GM18526 (cell line): Measurements from ENCODE around the gene CAPSL.

Source experiments
- POLR2A ChIP-seq: IDR thresholded peaks from 3 replicates; pipeline ENCODE4 v1.6.1; 2011; ENCODE audit not compliant: insufficient read length; ENCODE audit errors: extremely low read depth

CAPSL gene

GRCh38 chr5:35886381-35886780, 52.0 kb downstream of the CAPSL start:
- TF ChIP-seq POLR2A: no peak

GRCh38 chr5:35884773-35885172, 53.6 kb downstream of the CAPSL start:
- no peak for TF ChIP-seq POLR2A

DNA sequence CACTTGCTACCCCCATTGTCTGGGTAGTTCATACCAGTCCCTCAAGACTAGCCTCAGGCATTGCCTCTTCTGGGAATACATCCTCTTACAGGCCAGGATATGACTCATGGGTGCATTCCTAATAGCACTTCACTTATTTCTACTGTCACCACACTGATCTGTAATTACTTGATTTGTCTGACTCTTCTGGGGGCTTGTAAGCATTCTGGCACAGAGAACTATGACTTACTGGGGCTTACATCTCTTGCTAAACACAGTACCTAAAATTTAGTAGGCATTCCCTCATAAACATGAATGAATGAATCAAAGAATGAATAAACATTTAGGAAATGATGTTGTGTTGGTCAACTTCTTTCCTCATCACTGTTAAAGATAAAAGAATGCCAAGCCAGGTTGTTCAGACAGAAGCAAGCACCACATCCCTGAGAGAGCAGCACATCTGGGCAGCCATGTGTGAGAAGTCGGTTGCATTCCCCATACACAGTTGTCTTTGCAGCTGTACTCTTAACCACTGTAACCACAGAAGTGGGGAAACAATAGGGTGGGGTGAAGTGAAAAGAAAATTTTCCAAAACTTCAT, 54.1 kb downstream of the CAPSL start:
- TF ChIP-seq POLR2A: no peak

GRCh38 chr5:35881758-35882157, 56.7 kb downstream of the CAPSL start:
- no peak for TF ChIP-seq POLR2A

DNA sequence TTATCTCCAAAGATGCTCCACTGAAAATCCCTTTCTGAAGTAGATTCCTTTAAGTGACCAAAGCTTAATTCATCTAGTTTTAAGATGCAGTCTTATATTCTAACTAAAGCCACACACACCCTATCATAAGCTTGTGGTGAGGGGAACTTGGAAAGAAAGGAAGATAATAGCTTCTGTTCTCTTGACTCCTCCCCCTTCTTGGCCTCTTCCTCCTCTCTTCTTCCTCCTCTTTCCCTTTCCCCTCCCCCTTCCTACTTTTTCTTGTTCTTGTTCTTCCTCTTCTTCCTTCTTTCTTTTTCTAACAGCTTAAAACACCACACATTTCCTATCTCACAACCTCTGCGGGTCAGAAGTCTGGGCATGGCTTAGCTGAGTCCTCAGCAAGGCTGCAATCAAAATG, 58.3 kb downstream of the CAPSL start:
- TF ChIP-seq POLR2A: no peak

DNA sequence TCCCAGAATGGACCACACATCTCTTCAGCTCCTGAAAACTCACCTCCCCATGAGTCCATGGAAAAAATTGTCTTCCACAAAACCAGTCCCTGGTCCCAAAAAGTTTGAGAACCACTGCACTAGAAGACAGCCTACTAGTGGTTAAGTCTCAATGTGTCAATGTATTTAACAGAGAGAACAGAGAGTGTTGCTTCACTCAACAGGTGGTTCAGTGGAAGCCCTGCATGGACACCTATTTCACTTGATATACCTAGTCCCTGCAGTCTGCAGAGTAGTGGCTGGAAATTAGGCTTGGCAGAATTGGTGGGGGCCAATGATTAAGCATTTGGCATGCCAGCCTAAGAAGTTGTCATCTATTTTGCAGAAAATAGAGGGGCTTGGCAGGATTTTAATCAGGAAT, 58.8 kb downstream of the CAPSL start:
- no peak for TF ChIP-seq POLR2A

DNA sequence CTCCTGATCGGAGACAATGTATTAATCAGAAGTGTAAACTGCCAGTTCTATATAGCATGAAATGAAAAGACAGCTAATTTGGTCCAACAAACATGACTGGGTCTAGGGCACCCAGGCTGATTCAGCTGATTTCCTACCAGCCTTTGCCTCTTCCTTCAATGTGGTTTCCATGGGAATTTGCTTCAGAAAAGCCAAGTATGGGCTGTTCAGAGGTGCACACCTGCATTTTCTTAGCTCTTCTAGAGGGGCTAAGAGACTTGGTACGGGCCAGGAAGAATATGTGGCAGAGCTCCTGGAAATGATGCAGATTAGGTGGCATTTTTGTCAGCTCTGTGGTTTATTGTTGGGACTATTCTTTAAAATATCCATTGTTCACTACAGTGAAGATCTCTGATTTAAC, 59.3 kb downstream of the CAPSL start:
- TF ChIP-seq POLR2A: no peak

DNA sequence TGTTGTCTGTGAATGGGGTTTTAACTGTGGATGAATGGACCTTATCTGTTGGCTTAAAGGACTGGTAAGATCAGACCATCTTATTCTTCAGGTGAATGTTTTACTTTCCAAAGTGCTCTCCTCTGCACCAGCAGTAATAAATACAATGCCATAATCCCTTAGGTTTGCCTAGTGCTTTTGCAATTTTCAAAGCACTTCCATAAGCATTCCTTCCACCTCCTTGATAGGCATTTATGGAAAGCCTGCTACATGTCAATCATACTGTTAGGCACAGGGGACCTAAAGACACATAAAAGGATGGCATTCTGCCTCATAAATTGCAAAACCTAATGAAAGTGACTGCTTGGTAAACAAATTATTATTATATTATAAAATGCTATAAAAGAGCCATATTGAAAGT, 60.3 kb downstream of the CAPSL start:
- TF ChIP-seq POLR2A: no peak

DNA sequence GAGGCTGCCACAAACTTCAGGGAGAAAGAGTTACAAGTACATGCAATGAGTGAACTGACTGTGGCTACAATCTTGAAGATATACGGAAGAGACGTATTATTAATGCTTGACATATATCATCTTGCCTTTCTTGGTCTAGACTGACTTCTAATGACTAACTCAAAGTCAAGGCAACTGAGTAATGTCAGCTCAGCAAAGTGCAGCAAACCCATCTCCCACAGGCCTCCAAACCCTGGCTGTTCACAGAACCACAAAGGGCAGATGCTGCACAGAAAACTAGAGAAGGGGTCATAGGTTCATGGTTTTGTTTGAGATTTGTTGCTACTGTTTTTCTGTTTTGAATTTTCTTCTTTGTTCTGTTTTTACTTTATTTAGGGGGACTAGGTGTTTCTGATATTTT, 60.8 kb downstream of the CAPSL start:
- TF ChIP-seq POLR2A: no peak

DNA sequence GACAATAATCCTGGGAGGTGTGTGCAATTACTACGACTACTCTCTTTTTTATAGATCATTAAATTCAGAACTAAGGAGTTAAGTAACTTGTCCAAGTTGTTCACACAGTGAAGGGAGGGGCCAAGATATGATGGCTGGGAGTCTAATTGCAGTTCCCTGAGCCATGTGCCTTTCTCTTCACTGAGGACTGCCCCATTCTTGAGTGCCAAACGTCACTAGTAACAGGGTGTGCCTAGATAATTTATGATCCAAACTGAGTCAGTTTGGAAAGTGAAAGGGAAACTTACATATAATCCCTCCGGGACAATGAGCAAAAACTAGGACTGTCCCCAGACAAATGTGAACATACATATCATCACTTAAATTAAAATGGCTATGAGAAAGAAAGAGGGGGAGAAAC, 61.5 kb downstream of the CAPSL start:
- TF ChIP-seq POLR2A: no peak

- TF ChIP-seq POLR2A: no peak
Observed at GRCh38 chr5:35876454-35876853, 62.0 kb downstream of the CAPSL start.

GRCh38 chr5:35870605-35871004, 67.8 kb downstream of the CAPSL start:
- TF ChIP-seq POLR2A: no peak

- TF ChIP-seq POLR2A: no peak
Observed at GRCh38 chr5:35869685-35870277, 68.6 kb downstream of the CAPSL start.

DNA sequence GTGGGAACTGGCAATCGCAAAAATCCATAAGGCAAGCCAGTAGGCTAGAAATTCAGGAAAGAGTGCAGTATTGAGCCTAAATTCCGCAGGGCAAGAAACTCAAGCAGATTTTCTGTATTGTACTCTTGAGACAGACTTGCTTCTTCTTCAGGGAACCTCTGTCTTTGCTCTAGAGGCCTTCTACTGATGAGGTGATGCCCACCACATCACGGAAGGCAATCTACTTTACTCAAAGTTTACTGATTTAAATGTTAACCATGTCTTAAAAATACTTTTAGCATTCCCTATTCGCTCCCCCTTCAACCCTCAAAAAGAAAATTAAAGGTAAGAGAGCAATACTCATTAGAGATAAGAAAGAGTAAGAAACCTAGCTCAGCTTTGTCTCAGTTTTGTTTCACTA, 70.4 kb downstream of the CAPSL start:
- TF ChIP-seq POLR2A: no peak

DNA sequence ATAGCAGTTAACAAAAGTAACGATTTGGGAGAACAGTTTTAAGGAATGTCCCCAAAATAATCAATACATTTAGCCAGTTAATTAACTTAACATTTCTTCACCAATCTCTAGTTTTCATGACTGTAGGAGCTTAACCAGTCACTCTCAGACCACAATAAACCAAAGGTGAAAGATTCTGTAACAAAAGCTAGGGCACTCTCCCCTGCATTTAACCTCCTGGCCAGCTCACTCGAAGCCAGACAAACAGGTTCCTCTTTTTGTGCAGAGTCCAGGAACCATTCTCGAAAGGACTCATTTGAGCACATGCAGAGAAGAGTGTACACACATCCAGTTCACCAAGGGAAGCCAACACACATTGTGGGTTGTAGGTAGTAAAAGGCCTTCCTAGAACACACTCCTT, 75.3 kb downstream of the CAPSL start:
- no peak for TF ChIP-seq POLR2A

DNA sequence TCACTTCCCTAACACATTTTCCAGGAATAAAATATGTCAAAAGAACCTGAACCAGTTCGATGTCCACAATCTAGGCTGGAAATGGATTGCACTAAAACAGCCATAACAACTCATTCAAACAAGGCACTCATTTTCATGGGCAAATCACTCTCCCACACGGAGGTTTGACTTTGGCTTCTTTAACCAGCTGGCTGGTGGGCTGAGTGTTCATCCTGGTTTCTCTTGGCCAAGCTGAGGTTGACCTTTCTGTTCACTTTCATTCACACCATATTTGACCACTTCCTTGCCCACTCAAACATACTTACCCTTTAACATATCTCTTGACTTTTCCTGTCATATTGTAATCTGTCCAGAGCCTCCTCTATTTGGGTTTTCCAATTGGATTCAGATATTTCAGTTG, 76.3 kb downstream of the CAPSL start:
- no peak for TF ChIP-seq POLR2A

- no peak for TF ChIP-seq POLR2A
Observed at GRCh38 chr5:35861718-35862117, 76.7 kb downstream of the CAPSL start.
